GM18508 (cell line): ENCODE measurements around the gene TLR9.

ENCODE experiments used
- ATAC-seq: cut with Tn5 transposase; IDR thresholded peaks from one replicate; pipeline ENCODE4 v1.9.1; 2021; ENCODE audit warnings: moderate number of reproducible peaks; ENCODE audit not compliant: insufficient read depth, unreplicated experiment

TLR9 gene

DNA sequence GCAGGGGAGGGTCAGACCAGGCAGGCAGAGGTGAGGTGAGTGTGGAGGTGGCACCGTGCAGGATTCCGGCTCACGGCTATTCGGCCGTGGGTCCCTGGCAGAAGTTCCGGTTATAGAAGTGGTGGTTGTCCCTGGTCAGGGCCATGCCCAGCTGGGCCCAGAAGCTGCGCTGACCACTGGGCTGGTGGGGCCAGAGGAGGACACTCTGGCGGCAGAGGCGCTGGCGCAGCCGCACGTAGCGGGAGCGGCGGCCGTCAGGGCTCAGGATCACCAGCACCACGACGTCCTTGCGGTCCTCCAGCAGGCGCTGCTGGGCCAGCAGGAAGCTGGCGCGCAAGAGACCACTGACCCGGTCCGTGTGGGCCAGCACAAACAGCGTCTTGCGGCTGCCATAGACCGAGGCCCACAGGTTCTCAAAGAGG is 4.3 kb downstream of the TLR9 start:
- no peak for ATAC-seq

GRCh38 chr3:52220380-52221026 is 4.9 kb downstream of the TLR9 start:
- no peak for ATAC-seq

- no peak for ATAC-seq
Observed at GRCh38 chr3:52218937-52219650, 6.4 kb downstream of the TLR9 start.

DNA sequence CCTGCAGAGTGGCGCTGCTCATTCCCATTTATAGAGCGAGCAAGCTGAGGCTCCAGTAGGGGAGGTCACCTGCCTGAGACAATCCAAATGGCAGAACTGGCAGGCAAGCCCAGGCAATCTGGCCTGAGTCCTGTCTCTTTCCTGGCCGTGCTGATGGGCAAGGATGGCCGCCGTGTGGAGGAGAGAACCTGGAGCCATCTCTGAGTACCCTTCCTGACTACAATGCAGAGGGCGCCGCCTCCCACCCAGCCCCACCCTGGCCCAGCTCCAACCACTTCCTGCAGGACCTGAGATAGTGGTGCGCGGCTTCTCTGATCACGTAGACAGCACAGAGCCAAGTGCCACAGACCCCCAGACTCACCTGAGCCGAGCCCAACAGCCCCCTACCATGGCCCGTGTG is 7.0 kb downstream of the TLR9 start:
- no peak for ATAC-seq

DNA sequence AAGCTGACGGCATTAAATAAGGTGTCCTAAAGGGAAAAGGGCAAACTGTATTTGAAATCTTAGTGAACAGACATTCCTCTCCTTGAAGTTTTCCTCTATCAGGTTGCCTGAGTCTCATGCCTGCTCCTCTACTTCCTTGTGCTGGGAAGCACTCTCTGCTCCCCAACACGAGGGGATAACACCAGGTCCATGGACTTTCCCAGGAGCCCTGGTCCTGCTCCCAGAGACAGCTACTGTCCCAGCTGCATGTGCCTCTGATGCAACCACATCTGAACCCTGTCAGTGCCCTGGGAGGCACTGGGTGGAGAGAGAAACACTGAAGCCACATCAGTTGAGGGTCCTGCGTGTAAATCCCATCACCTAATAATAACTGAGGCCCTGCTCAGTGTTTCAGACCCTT is 7.4 kb downstream of the TLR9 start:
- no peak for ATAC-seq

DNA sequence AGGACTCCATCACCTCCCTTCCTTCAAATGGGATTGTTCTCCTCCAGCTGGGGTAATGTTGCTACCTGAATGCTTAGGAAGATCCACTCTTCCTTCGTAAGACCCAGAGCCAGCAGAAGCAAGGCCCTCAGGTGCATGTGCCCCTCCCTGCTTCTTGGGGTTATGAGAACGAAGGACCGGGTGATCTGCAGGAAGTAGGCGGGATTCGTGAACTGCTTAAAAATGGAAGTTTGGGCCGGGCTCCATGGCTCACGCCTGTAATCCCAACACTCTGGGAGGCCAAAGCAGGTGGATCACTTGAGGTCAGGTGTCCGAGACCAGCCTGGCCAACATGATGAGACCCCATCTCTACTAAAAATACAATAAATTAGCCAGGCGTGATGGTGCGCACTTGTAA is 8.0 kb downstream of the TLR9 start:
- no peak for ATAC-seq

- ATAC-seq, result no peak
Observed at GRCh38 chr3:52216585-52217408, 8.6 kb downstream of the TLR9 start.

GRCh38 chr3:52215351-52215750 is 10.1 kb downstream of the TLR9 start:
- ATAC-seq, result no peak

DNA sequence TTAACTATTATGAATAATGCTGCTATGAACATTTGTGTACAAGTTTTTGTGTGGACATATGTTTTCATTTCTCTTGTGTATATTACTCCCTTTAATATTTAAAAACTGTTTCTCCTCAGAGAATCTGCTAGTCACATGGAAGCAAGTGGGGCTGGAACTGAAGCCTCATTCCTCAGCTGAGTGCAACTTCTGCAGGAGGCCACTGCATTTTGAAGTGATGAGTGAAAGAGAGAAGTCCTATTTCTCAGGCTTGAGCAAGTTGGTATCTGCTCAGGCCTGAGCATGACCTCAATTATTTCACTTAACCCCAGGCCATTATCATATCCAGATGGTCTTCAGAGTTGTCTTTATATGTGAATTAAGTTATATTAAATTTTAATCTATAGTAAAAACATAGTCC is 11.5 kb downstream of the TLR9 start:
- ATAC-seq, result no peak

DNA sequence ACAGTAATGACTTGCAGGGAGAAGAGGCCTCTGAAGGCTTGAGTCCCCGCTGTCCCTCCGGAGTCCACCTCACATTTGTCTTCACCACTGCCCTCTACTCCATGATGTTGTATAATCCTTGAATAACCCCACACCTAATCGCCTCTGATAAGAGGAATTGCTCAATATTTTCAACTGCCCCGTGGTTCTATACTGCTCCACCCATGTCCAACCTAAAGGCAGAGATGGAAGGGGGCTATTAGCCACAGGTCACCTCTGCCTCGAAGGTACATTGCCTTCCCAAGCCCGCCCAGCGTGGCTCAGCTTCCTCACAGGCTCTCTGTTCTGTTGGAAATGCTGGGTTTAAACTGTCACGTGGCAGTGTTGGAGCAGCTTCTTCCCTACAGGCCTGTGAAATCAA is 12.4 kb downstream of the TLR9 start:
- no peak for ATAC-seq

DNA sequence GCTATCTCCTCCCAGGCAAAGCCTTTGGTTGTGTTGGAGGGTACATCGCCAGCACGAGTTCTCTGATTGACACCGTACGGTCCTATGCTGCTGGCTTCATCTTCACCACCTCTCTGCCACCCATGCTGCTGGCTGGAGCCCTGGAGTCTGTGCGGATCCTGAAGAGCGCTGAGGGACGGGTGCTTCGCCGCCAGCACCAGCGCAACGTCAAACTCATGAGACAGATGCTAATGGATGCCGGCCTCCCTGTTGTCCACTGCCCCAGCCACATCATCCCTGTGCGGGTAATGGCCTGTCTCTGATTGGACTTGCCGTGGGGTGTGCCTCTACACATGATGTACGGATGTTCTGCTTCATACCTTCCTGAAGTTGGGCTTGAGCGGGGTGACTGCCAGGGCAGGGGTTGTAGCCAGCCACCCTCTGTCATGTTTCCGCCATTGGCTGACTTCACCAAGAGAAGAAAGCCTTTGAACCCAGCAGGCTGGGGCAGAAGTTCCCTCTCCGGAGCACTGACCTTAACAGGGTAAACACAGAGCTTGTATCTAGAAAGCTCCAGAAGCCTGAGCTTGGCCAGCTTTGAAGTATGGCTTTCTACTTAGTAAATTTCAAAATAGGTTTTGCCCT is 14.1 kb downstream of the TLR9 start:
- ATAC-seq, result no peak

GRCh38 chr3:52210550-52211046 is 14.8 kb downstream of the TLR9 start:
- no peak for ATAC-seq

GRCh38 chr3:52210037-52210436 is 15.4 kb downstream of the TLR9 start:
- no peak for ATAC-seq

DNA sequence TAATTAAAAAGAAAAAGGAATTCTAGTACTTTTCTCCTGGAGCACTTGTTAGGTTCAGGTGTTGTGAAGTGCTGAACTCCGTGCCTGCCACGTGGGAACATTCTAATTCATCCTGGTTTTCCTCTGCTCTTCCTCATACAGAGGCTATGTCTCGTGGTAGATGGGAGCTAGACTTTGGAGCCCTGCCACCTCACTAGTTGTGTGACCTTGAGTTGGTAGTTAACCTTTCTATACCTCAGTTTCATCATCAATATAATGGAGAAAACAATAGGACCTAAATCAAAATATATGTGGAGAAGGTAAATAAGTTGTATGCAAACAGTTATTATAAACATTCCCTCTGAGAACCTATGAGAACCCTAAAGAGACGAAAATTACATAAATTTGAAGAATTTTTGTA is 16.9 kb downstream of the TLR9 start:
- ATAC-seq, result no peak

DNA sequence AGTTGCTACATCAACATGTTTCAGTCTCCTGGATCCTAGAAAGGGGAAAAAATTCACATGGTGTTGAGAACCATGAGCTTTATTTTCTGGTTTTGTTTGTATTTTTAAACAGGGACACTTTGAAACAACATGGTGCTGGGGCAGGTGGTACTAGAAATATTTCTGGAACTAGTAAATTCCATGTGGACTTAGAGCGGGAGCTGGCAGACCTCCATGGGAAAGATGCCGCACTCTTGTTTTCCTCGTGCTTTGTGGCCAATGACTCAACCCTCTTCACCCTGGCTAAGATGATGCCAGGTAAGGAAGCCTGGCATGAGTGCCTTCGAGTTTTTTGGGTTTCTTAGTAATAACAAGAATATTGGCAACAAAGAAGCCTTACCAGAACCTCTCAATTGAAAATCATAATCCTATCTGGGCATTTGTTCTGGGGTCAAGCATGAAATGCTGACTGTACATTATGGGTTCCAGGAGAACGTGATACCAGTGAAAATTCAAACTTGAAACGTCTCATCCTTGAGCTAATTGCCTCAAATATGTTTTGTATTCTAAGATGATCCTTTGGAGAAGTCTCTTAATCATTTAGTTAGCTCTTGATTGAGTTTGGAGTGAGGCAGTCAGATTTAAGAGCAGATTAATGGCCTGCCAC is 19.6 kb downstream of the TLR9 start:
- no peak for ATAC-seq

DNA sequence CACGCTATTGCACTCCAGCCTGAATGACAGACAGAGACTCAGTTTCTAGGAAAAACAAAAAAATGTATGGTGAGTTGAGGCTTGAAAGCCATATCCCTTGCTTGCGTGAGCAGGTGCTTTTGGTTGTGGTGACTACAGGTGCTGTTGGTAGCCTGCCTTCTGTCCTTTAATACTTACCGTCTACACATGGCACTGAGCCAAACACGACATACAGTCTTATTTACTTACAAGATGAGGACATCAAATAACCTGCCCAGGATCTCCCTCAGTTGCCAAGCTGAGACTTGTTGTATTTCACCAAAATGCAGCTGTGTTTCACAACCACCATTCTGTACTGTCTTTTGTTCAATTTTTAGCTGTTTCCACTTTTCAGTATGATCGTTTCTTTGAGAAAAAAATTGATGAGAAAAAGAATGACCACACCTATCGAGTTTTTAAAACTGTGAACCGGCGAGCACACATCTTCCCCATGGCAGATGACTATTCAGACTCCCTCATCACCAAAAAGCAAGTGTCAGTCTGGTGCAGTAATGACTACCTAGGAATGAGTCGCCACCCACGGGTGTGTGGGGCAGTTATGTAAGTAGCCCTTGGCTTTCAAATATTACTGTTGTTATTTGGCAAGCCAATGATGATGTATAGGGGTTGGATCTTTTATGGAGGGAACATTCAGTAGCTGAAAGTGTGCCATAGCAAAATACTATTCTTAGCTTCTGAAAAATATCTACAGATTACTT is 20.9 kb downstream of the TLR9 start:
- ATAC-seq, result no peak

DNA sequence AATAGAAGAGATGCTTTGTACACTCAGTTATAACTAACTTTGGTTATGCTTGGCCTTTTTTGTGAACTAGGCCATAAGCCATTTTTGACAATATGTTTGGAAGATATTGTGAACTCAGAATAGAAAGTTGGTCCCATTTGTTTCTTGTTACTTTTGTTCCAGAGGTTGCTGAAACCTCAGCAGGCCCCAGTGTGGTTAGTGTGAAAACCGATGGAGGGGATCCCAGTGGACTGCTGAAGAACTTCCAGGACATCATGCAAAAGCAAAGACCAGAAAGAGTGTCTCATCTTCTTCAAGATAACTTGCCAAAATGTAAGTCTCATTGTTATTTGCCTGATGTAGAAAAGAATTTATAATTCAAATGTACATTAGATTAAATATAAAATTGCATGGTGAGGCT is 21.7 kb downstream of the TLR9 start:
- ATAC-seq, result no peak

DNA sequence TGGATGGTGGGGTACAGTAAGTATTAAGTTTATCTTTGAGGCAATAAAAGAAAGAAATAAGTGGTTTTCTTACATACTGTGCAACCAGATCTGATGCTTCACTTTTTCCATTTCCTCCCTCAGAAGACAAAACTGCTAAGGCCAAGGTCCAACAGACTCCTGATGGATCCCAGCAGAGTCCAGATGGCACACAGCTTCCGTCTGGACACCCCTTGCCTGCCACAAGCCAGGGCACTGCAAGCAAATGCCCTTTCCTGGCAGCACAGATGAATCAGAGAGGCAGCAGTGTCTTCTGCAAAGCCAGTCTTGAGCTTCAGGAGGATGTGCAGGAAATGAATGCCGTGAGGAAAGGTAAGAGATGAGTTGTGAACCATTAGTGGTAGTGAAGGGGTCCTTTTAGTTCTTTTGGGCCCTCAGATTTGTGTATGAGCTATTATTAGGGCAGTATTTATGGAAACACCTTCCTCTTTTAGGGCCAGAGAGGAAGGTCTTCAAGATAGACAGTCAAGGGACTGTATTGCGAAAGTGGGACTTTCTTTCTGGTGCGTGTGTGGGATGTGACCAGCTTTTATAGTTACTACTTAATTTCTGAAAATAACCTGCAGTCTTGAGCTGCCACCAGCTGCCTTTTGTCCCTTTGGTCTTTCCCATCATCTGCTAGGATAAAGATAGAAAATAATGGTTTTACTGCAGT is 22.9 kb downstream of the TLR9 start:
- ATAC-seq, result no peak
